Neural progenitor cell (in vitro differentiated cells): ENCODE measurements around the gene FBF1.

Experiments used
- EZH2 ChIP-seq: fragments of 200-600 bp; sonication (generic); IDR thresholded peaks from 2 replicates; pipeline ENCODE4 v1.6.1; 2017; ENCODE audit warnings: antibody characterized with exemption, mild to moderate bottlenecking, moderate library complexity
- TF ChIP-seq, protein P1 (sequence below): fragments of 200-600 bp; sonication (generic); IDR thresholded peaks from 2 replicates; pipeline ENCODE4 v1.5.1; 2017; ENCODE audit warnings: antibody characterized with exemption, mild to moderate bottlenecking

DNA sequence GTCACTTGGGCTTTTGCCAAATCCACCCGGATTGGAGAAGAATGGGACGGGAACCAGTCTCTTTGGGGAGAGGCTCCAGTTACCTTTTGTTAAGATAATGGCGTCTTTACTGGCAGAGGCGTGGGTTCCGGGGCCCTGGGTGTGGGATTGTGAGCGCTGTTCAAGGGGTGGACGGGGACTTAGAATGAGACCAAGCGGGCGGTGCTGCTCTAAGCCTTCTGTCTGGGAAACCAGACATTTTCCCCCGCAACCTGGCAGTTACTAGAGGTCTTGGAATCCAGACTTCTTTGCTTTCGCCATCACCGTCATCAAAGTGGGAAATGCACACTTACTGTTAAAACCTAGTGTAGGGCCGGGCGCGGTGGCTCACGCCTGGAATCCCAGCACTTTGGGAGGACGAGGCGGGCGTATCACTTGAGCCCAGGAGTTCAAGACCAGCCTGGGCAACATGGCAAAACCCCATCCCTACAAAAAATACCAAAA is 38.9 kb upstream of the FBF1 start:
- TF ChIP-seq, protein P1, sequence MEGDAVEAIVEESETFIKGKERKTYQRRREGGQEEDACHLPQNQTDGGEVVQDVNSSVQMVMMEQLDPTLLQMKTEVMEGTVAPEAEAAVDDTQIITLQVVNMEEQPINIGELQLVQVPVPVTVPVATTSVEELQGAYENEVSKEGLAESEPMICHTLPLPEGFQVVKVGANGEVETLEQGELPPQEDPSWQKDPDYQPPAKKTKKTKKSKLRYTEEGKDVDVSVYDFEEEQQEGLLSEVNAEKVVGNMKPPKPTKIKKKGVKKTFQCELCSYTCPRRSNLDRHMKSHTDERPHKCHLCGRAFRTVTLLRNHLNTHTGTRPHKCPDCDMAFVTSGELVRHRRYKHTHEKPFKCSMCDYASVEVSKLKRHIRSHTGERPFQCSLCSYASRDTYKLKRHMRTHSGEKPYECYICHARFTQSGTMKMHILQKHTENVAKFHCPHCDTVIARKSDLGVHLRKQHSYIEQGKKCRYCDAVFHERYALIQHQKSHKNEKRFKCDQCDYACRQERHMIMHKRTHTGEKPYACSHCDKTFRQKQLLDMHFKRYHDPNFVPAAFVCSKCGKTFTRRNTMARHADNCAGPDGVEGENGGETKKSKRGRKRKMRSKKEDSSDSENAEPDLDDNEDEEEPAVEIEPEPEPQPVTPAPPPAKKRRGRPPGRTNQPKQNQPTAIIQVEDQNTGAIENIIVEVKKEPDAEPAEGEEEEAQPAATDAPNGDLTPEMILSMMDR, result no peak
- TF ChIP-seq EZH2, result no peak
